HG02885 (cell line): ENCODE measurements around the gene ZNF831.

Experiments
- ATAC-seq: cut with Tn5 transposase; IDR thresholded peaks from one replicate; pipeline ENCODE4 v1.9.1; 2021; ENCODE audit warnings: mild to moderate bottlenecking; ENCODE audit not compliant: unreplicated experiment, poor library complexity

ZNF831 gene

DNA sequence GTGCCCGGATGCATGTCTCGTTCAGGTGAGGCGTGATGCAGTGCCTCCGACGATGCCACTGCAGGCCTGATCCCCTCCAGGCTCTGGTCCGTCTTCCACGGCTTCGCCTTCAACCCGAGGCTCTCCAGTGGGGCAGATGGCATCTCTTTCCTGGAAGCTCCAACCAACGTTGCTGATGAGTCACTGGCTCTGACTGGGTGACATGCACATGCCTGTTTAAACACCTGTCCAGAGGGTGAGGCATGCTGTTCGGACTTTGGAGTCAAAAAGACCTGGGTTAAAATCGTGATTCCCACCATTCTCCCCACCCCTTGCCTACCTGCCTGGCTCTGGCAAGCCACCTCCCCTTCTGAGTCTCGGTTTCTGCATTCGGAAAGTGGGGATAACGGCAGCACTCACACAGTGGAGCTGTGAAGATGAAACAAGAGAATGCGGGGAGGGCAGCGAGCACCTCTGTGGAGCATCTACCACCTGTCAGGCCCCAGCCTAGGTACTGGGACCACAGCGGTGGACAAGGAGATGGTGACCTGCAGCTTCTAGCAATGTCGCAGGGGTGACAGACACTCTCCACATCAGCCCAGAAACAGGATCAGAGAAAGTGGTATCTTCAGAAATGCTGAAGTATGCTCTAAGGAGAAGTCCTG, 128.2 kb downstream of the ZNF831 start:
- ATAC-seq: no peak

DNA sequence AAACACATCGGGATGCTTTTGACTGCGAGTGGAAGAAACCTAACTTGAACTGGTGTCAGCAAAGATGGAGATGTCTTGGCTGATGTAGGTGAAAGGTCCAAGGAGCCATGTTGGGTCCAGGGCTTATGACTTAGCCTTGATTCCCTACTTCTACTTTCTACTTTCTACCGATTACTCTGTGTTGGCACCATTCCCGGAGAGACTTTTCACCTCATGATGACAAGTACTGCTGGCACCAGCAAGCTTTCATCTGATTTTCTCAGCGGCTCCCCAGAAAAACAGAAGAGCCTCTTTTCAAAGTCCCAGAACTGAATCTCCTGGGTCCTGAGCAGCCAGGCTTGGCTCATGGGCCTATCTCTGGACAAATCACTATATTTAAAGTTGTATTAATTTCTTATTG, 131.9 kb downstream of the ZNF831 start:
- no peak for ATAC-seq

DNA sequence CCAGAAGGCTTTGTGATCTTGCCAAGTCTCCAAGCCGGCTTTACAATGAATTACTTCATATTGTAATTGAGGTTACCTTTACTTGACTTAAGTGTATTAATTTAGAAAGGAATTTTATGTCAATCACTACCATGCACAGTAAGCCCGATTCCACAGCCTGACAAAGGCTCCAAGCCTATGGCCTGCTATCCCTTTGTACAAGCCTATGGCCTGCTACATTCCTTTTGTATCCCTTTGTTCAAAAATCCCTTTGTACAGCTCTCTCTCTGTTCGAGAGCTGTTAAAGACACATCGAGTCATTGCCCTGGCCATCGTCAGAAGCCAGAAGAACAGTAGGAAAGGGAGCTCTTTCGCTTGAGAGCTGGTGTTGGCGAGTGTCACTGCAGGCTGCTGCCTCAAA, 134.1 kb downstream of the ZNF831 start:
- ATAC-seq: no peak

DNA sequence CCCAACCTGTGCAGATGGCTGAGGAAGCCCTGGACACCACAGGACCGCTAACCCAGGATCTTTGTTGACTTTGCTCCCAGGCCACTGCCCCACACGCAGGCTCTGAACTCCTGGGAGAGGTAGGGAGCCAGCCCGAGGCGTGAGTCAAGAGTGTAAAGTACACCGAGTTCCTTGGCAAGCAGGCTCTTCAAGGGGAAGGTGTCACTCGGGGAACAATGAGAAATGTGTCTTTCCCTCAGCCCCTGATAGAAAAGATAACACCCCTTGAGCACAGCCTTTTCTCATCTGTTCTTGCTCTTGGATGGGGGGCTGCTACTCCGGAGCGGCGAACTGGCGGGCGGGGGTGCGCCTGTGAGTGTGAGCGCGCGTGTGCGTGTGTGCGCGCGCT, 136.3 kb downstream of the ZNF831 start:
- ATAC-seq: no peak

DNA sequence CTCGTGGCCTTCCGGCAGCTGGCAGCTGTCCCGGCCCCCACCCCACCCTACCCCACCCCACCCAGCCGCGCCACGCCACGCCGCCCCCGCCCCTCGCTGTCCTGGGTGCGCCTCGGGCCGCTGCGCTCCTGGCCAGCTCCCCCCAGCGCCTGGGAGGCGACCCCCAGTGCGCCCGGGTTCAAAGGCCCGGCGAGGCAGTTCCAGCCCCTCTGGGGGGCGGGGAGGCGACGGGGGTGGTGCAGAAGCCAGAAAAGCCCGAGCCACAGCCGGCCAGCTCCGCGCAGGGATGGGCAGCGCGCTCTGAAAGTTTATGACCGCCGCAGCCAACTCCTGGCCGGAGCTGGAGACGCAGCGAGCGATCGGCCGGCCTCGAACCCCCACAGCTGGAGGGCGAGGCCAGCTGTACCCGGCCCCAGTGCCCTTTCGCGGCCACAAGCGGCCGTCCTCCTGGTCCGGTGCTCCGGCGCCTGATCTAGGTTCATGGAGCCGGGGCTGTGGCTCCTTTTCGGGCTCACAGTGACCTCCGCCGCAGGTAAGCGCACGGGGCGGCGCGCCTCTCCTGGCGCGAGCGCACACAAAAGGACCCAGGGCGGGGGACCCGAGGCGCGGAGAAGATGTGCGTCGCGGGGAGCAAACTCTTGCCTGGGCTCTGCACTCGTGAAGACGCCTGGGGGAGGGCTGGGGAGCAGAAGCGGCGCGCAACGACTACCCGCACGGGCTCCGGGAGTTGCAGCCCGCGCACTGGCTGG, 136.9 kb downstream of the ZNF831 start, which contains the start of gene EDN3:
EDN3 (plus strand) TSS at position 279 of the 749 bp plus-strand sequence; CDS start at position 481, 202 bp downstream.
- no peak for ATAC-seq

DNA sequence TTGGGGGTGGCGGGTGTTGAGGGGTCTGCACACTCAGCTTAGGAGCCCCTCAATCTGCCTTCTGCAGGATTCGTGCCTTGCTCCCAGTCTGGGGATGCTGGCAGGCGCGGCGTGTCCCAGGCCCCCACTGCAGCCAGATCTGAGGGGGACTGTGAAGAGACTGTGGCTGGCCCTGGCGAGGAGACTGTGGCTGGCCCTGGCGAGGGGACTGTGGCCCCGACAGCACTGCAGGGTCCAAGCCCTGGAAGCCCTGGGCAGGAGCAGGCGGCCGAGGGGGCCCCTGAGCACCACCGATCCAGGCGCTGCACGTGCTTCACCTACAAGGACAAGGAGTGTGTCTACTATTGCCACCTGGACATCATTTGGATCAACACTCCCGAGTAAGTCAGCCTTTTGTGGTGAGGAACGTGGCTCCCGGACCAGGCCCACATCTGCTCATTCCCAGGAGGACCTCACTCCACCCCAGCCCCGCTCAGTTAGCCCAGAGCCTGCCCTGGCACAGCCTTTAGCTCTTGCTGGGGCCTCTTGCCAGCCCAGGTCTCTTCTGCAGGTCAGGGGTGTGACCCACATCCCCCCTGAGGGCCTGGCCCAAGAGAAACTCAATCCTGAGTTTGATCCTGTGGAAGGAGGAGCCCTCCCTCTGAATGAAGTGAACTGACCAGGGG, 137.9 kb downstream of the ZNF831 start:
- ATAC-seq: no peak

DNA sequence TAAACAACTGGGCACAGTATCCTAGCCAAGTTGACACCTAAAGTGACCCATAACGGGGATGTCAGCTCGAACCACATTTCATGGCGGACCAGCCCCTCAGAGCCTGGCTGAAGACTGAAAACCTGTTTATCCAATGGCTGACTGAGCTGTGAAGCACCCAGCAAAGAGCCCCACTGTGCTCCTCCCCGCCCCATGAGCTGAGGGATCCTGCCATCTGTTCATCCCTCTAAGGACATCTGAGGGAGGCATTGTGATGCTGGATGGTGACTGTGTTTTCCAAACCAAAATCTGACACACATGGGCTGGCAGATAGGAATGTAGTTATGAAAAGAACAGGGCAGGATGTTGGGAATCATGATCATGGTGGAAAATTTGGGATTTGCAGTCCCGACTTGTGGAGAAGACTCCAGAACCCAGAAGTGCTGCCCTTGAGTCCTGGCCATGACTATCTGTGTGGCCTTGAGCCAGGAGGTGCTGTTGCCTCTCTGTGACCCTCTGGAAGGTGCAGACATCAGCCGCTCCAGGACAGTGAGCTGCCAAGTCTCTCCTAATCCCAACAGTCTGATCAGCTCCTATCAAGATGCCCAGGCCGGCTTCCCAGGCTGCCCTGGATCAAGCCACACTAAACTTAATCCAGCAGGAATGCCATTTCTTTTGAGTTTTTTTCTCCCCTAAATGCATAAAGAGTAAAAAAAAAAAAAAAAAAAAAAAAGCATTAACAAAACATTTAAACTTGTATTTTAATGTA, 142.5 kb downstream of the ZNF831 start:
- ATAC-seq: no peak

DNA sequence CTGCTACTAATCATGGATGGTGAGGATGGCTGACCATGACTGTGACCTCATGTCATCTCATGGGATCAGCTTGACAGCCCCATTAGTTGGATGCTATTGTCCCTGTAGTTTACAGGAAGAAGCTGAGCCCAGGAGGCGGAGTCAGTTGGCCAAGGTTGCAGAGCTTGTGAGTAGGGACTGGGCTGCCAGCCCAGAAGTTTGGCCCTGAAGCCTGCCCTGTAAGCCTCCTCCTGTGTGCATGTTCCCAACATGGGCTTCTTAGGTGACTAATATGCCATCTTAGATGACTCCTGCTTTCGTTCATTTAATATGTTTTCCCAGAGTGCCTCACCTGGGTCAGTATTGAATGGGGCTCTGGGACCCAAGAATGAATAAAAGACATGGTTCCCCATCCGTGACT, 143.6 kb downstream of the ZNF831 start:
- ATAC-seq: no peak
